Measurements from ENCODE around the gene HIVEP2. TPM values are rescaled to one million over a fixed set of nuclear protein-coding genes. Genes with fewer than 3 reads are reported as not detected.

HIVEP2 gene
- total RNA-seq, 1 donor from 2014 or later, result 11.7 TPM

DNA sequence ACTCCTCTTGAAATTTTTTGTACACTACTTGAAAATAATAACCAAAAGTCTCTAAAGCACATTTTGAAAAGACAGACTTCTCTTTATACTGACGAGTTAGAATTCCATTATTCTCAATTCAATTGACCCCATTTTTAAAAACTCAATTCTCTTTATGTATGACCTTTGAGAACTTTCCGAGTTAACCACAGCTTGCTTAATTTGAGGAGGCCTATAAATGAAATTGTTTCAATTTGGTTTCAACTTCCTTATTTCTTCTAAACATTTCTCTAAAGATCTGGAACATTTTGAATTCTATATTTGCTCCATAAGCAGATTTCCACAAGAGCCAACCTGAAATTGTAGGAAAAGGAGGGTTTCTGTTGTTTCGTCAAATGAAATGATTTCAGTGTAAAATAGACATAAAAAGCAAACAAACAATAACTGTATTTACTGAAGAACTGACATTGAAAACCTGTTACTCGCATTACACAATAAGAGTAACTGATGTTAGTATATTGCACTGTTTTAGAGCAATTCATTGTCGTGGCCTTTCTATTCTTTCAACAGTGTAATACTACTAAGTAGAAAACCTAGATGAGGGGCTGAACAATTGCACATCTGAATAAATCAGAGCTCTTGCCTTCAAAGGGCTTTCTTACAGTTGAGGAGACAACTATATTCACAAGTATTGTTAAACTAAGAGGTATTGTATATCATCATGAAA, 223.6 kb downstream of the HIVEP2 start:
- TF ChIP-seq, protein P1, sequence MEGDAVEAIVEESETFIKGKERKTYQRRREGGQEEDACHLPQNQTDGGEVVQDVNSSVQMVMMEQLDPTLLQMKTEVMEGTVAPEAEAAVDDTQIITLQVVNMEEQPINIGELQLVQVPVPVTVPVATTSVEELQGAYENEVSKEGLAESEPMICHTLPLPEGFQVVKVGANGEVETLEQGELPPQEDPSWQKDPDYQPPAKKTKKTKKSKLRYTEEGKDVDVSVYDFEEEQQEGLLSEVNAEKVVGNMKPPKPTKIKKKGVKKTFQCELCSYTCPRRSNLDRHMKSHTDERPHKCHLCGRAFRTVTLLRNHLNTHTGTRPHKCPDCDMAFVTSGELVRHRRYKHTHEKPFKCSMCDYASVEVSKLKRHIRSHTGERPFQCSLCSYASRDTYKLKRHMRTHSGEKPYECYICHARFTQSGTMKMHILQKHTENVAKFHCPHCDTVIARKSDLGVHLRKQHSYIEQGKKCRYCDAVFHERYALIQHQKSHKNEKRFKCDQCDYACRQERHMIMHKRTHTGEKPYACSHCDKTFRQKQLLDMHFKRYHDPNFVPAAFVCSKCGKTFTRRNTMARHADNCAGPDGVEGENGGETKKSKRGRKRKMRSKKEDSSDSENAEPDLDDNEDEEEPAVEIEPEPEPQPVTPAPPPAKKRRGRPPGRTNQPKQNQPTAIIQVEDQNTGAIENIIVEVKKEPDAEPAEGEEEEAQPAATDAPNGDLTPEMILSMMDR (IDR thresholded peaks at IDR 0.05), result no peak
- Mint-ChIP-seq H3K4me3 (ENCODE audit: unreplicated experiment) (no peak overlapping the region), H3K9me3 (ENCODE audit: low read depth) (peaks cover 16% of the 10 kb centered on the region), H3K27ac (ENCODE audit: unreplicated experiment) (no peak overlapping the region), H3K36me3 (ENCODE audit: low read depth) (peaks cover 8% of the 10 kb centered on the region), H3K27me3 (ENCODE audit: low read depth) (no peaks in the 10 kb centered on the region), H3K4me1 (ENCODE audit: low read depth) (no peaks in the 10 kb centered on the region)
- no peak for DNase-seq (ENCODE audit: low spot score)

DNA sequence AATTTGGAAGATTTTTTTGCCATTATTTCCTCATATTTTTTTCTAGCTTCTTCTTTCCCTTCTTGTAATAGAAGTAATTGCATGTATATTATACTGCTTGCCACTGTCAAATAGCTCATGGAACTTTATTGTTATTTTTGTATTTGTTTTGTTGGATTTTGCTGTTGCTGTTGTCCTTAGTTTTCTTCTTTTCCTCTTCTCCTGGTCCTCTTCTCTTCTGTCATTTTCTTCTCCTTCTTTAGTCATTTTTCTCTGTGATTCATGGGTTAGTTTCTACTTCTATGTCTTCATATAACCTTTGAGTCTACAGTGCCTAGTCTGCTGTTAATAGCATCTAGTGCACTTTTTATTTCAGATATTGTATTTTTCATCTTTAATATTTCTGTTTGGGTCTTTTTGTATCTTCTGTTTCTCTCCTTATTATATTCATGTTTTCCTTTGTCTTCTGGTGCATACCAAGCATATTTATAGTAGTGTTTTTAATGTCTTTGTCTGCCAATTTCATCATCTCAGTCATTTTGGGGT, 226.2 kb downstream of the HIVEP2 start:
- no peak for DNase-seq (ENCODE audit: low spot score)
- H3K4me1 Mint-ChIP-seq (ENCODE audit: low read depth), result no peaks in the 10 kb centered on the region
- TF ChIP-seq, protein P1 (IDR thresholded peaks at IDR 0.05), result no peak
- H3K4me3 Mint-ChIP-seq (ENCODE audit: unreplicated experiment), result no peak overlapping the region
- H3K27ac Mint-ChIP-seq (ENCODE audit: unreplicated experiment), result no peak overlapping the region
- H3K27me3 Mint-ChIP-seq (ENCODE audit: low read depth), result no peaks in the 10 kb centered on the region
- H3K36me3 Mint-ChIP-seq (ENCODE audit: low read depth), result peaks cover 8% of the 10 kb centered on the region
- H3K9me3 Mint-ChIP-seq (ENCODE audit: low read depth), result peaks cover 16% of the 10 kb centered on the region

DNA sequence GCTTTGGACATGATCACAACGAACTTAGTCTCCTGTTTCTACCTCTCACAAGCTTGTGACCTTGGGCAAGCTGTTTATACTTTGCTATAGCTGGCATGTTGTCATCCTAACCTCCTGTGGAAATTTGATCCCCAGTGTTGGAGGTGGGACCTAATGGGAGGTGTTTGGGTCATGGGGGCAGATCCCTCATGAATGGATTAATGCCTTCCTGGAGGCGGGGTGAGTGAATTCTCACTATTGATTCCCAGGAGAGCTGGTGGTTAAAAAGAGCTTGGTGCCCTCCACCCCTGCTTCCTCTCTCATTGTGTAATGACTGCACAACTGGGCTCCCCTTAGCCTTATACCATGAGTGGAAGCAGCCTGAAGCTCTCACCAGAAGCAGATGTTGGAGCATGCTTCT, 228.9 kb downstream of the HIVEP2 start:
- TF ChIP-seq, protein P1 (IDR thresholded peaks at IDR 0.05), result no peak
- peaks cover 4% of the 10 kb centered on the region for H3K27me3 Mint-ChIP-seq (ENCODE audit: low read depth)
- peaks cover 20% of the 10 kb centered on the region for H3K9me3 Mint-ChIP-seq (ENCODE audit: low read depth)

DNA sequence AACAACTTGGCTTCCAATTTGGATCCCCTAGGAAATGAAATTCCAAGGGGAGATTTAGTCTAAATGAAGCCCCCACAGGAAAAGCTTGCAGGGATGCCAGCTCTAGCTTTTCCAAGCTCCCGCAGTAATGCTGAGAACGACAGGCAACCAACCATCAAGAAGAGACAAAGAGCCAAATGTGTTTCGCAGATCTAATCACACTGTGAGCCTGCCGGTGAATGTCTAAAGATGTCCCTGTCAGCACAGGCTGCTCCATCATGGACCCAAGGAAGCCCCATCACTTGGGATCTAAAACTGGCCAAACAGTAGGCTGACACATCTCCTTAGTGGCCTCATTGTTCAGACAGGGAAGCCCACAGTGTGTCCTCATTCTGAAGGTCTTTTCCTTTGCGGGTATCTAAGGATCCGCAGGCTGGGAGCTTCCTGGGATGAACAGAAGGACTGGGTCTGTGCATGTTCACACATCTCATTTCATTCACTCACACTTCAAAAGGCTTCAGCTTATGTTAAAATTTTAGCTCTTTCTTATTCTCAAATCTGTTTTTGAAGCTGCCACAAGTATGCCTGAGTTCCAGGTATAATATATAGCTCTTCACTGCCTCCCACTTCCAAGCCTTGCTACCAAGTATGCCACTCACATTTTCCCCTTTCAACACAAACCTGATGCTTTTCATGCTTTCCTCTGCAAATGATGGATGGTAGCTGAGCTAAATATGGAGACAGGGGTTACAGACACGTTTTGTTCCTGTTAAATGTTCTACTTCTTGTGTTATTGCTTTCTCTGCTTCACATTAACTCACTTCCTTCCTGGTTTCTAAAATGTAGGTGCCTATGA, 229.8 kb downstream of the HIVEP2 start:
- TF ChIP-seq, protein P1 (IDR thresholded peaks at IDR 0.05), result no peak
- peaks cover 4% of the 10 kb centered on the region for H3K27me3 Mint-ChIP-seq (ENCODE audit: low read depth)
- H3K36me3 Mint-ChIP-seq (ENCODE audit: low read depth), result peaks cover 10% of the 10 kb centered on the region
- no peak overlapping the region for H3K27ac Mint-ChIP-seq (ENCODE audit: unreplicated experiment)
- no peak for DNase-seq (ENCODE audit: low spot score)
- no peaks in the 10 kb centered on the region for H3K4me1 Mint-ChIP-seq (ENCODE audit: low read depth)
- no peak overlapping the region for H3K4me3 Mint-ChIP-seq (ENCODE audit: unreplicated experiment)
- H3K9me3 Mint-ChIP-seq (ENCODE audit: low read depth), result peaks cover 20% of the 10 kb centered on the region

More for the DNA sequence above, 228.9 kb downstream of the HIVEP2 start:
- no peaks in the 10 kb centered on the region for H3K4me1 Mint-ChIP-seq (ENCODE audit: low read depth)
- H3K4me3 Mint-ChIP-seq (ENCODE audit: unreplicated experiment), result no peak overlapping the region
- no peak for DNase-seq (ENCODE audit: low spot score)
- H3K36me3 Mint-ChIP-seq (ENCODE audit: low read depth), result peaks cover 10% of the 10 kb centered on the region
- no peak overlapping the region for H3K27ac Mint-ChIP-seq (ENCODE audit: unreplicated experiment)

DNA sequence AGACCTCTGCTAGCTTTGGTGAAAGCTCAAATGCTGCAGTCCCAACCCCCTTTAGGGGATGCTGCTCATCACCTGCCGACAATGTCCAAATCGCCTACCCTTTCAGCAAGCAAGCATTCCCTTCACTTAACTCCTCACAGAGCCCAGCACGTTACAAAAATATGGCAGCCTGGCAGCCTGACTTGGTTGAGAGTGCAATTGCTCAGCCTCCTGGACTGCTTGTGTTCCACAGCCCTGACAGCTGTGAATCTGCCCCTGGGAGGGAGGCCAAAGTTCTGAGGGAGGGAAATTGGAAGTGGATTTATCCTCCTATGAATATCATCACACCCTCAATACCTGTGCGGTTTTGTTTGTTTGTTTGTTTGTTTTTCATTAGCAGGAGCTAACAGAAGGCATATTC, 231.0 kb downstream of the HIVEP2 start:
- no peak overlapping the region for H3K27ac Mint-ChIP-seq (ENCODE audit: unreplicated experiment)
- H3K4me1 Mint-ChIP-seq (ENCODE audit: low read depth), result no peaks in the 10 kb centered on the region
- TF ChIP-seq, protein P1 (IDR thresholded peaks at IDR 0.05), result no peak
- peaks cover 13% of the 10 kb centered on the region for H3K9me3 Mint-ChIP-seq (ENCODE audit: low read depth)
- peaks cover 7% of the 10 kb centered on the region for H3K36me3 Mint-ChIP-seq (ENCODE audit: low read depth)
- H3K27me3 Mint-ChIP-seq (ENCODE audit: low read depth), result peaks cover 4% of the 10 kb centered on the region
- H3K4me3 Mint-ChIP-seq (ENCODE audit: unreplicated experiment), result no peak overlapping the region
- DNase-seq (ENCODE audit: low spot score), result no peak

Measured in chondrocyte (in vitro differentiated cells).